IMR-90 (cell line): ENCODE results near the gene CDK2AP2. TPM values are rescaled to one million over a fixed set of nuclear protein-coding genes. Genes with fewer than 3 reads are reported as not detected.

Experiments used
- ATAC-seq: fragments of 200-7000 bp; cut with Tn5 transposase; 2 replicates; pipeline ENCODE4 v1.9.1; 2020; ENCODE audit warnings: low read depth, mild to moderate bottlenecking, moderate library complexity
- BruUV-seq: library from RNA; stranded (reverse); fragments of 400-500 nt; replicated peaks from 2 replicates; lab custom pipeline; 2021; lab: Mats Ljungman, UMichigan
- CTCF ChIA-PET: fragments of 300-600 bp; formaldehyde crosslinking; extraction: SDS; loops from one replicate; lab custom pipeline; 2021; ENCODE audit warnings: antibody characterized with exemption; lab: Yijun Ruan, JAX
- POLR2A ChIA-PET: fragments of 300-600 bp; sonication (Branson Sonifier 250); formaldehyde crosslinking; loops from one replicate; lab custom pipeline; 2022; ENCODE audit warnings: antibody characterized with exemption; ENCODE audit not compliant: unreplicated experiment; lab: Charles Lee
- DNase-seq: peaks from one replicate; pipeline ENCODE4 v3.0.0; 2013
- H2AFZ ChIP-seq: replicated peaks from 2 replicates; pipeline ENCODE3; 2013; ENCODE audit warnings: low read length, mild to moderate bottlenecking; ENCODE audit not compliant: poor library complexity
- H2AK5ac ChIP-seq: 2 replicates; pipeline ENCODE4 v1.6.1; 2013; ENCODE audit warnings: low read depth, low read length, inconsistent platforms
- H2AK9ac ChIP-seq: replicated peaks from 2 replicates; pipeline ENCODE3; 2013; ENCODE audit warnings: mild to moderate bottlenecking, low read depth, low read length, moderate library complexity; ENCODE audit not compliant: poor library complexity
- H2BK120ac ChIP-seq: 2 replicates; pipeline ENCODE4 v1.6.1; 2013; ENCODE audit warnings: low read depth, low read length, inconsistent platforms
- H2BK15ac ChIP-seq: 3 replicates; pipeline ENCODE4 v1.6.1; 2013; ENCODE audit warnings: low read depth, low read length, inconsistent platforms
- H2BK20ac ChIP-seq: 2 replicates; pipeline ENCODE4 v1.6.1; 2013; ENCODE audit warnings: low read depth, mild to moderate bottlenecking, inconsistent platforms, low read length, moderate library complexity
- H2BK5ac ChIP-seq: 2 replicates; pipeline ENCODE4 v1.6.1; 2013; ENCODE audit warnings: mild to moderate bottlenecking, low read depth, low read length, inconsistent platforms; ENCODE audit not compliant: poor library complexity, severe bottlenecking
- H3K14ac ChIP-seq: replicated peaks from 2 replicates; pipeline ENCODE4 v1.6.1; 2013; ENCODE audit warnings: low read depth, low read length, inconsistent platforms
- H3K18ac ChIP-seq: 2 replicates; pipeline ENCODE4 v1.6.1; 2013; ENCODE audit warnings: low read depth, low read length, control low read depth
- H3K23ac ChIP-seq: 2 replicates; pipeline ENCODE4 v1.6.1; 2013; ENCODE audit warnings: low read depth, low read length, inconsistent platforms
- H3K27ac ChIP-seq: 2 replicates; pipeline ENCODE4 v1.5.1; 2013; ENCODE audit warnings: mild to moderate bottlenecking, control low read depth, low read length; ENCODE audit not compliant: insufficient read depth
- H3K27me3 ChIP-seq: 2 replicates; pipeline ENCODE4 v1.6.1; 2013; ENCODE audit warnings: low read length; ENCODE audit not compliant: control insufficient read depth, insufficient read depth
- H3K36me3 ChIP-seq: 2 replicates; pipeline ENCODE4 v1.6.1; 2013; ENCODE audit warnings: low read length, mixed read lengths; ENCODE audit not compliant: control insufficient read depth, insufficient read depth
- H3K4ac ChIP-seq: 2 replicates; pipeline ENCODE4 v1.6.1; 2013; ENCODE audit warnings: low read depth, low read length, inconsistent platforms
- H3K4me1 ChIP-seq: 2 replicates; pipeline ENCODE4 v1.6.1; 2013; ENCODE audit warnings: low read length, mixed read lengths; ENCODE audit not compliant: control insufficient read depth, insufficient read depth
- H3K4me2 ChIP-seq: 2 replicates; pipeline ENCODE4 v1.6.1; 2013; ENCODE audit warnings: low read depth, mild to moderate bottlenecking, control low read depth, low read length, moderate library complexity
- H3K4me3 ChIP-seq: 2 replicates; pipeline ENCODE4 v1.5.1; 2013; ENCODE audit warnings: low read depth, mild to moderate bottlenecking, control low read depth, low read length, moderate library complexity; ENCODE audit not compliant: insufficient read depth
- H3K56ac ChIP-seq: 2 replicates; pipeline ENCODE4 v1.6.1; 2013; ENCODE audit warnings: low read length, inconsistent platforms; ENCODE audit not compliant: insufficient read depth; ENCODE audit errors: extremely low read depth
- H3K79me1 ChIP-seq, 2 experiments: 2 replicates each; pipeline ENCODE4 v1.6.1; 2013; ENCODE audit warnings: low read length in 2 of 2, inconsistent platforms in 1 of 2, low read depth in 1 of 2
- H3K9ac ChIP-seq: 2 replicates; pipeline ENCODE4 v1.6.1; 2013; ENCODE audit warnings: low read depth, low read length, control low read depth
- H3K9me1 ChIP-seq: 2 replicates; pipeline ENCODE4 v1.6.1; 2013; ENCODE audit warnings: low read length, inconsistent platforms; ENCODE audit not compliant: insufficient read depth
- H3K9me3 ChIP-seq: 2 replicates; pipeline ENCODE4 v1.6.1; 2013; ENCODE audit warnings: low read length; ENCODE audit not compliant: control insufficient read depth, insufficient read depth
- H4K20me1 ChIP-seq: 2 replicates; pipeline ENCODE4 v1.6.1; 2013; ENCODE audit warnings: low read length, inconsistent platforms; ENCODE audit not compliant: insufficient read depth
- H4K5ac ChIP-seq: 2 replicates; pipeline ENCODE4 v1.6.1; 2013; ENCODE audit warnings: mild to moderate bottlenecking, low read depth, low read length, control low read depth
- H4K8ac ChIP-seq, 2 experiments: 2 replicates each; pipeline ENCODE4 v1.6.1; 2013; ENCODE audit warnings: low read depth in 2 of 2, low read length in 2 of 2, control low read depth in 1 of 2, inconsistent platforms in 1 of 2
- H4K91ac ChIP-seq: 2 replicates; pipeline ENCODE4 v1.6.1; 2013; ENCODE audit warnings: low read depth, low read length, inconsistent platforms; ENCODE audit not compliant: insufficient read depth
- BHLHE40 ChIP-seq: fragments of 150-350 bp; IDR thresholded peaks from 2 replicates; pipeline ENCODE4 v1.6.1; 2016; ENCODE audit warnings: mild to moderate bottlenecking, low read depth, low read length
- FOS ChIP-seq: fragments of 150-350 bp; IDR thresholded peaks from 2 replicates; pipeline ENCODE4 v1.6.1; 2016; ENCODE audit warnings: low read depth, low read length
- MAZ ChIP-seq: IDR thresholded peaks from 2 replicates; pipeline ENCODE4 v1.6.1; 2012; ENCODE audit warnings: low read depth, mild to moderate bottlenecking, low read length, improper control_type of control experiment, moderate library complexity, borderline replicate concordance
- NFE2L2 ChIP-seq: fragments of 150-350 bp; IDR thresholded peaks from 2 replicates; pipeline ENCODE4 v1.6.1; 2016; ENCODE audit warnings: low read depth, mild to moderate bottlenecking, low read length
- POLR2A ChIP-seq: IDR thresholded peaks from 2 replicates; pipeline ENCODE4 v1.6.1; 2012; ENCODE audit warnings: mild to moderate bottlenecking, low read depth, low read length
- whole genome bisulfite sequencing, 2 experiments: methylation state at CpG; one replicate each; pipeline versions ENCODE4 v1.1.5 to v1.1.7; 2013; ENCODE audit warnings: missing lambda C conversion rate in 2 of 2; ENCODE audit not compliant: insufficient read length in 1 of 2; ENCODE audit errors: extremely low coverage in 2 of 2; 5-methylcytosine and 5-hydroxymethylcytosine counted together
- dilution Hi-C: fragments of 300-500 bp; cut with HindIII; formaldehyde crosslinking; loops from one replicate; pipeline ENCODE4 v1.14.3; 2018; ENCODE audit warnings: low sequenced_read_pairs; ENCODE audit not compliant: unreplicated experiment
- in situ Hi-C: fragments of 300-500 bp; cut with MboI; formaldehyde crosslinking; loops from 3 replicates; pipeline ENCODE4 v1.14.3; 2019; ENCODE audit warnings: low sequenced_read_pairs, inconsistent platforms, mixed read lengths
- intact Hi-C: fragments of 100-400 bp; cut with micrococcal nuclease; formaldehyde crosslinking; loops from 2 replicates; pipeline ENCODE4 v1.10.0; 2022
- polyA plus RNA-seq, 3 experiments: library from polyadenylated mRNA; depleted of rRNA; stranded (reverse); fragments of >200 nt; gene quantifications; 2 replicates each; pipeline ENCODE4 v1.2.3, GENCODE V29; 2012; ENCODE audit warnings: low replicate concordance in 1 of 3
- total RNA-seq: library from RNA; depleted of rRNA; stranded (reverse); fragments of >200 nt; gene quantifications from 2 replicates; pipeline ENCODE4 v1.2.3, GENCODE V29; 2012
- TF ChIP-seq, protein P1 (sequence below): fragments of 150-350 bp; IDR thresholded peaks from 2 replicates; pipeline ENCODE4 v1.6.1; 2016; ENCODE audit warnings: low read depth, mild to moderate bottlenecking, low read length, moderate library complexity, borderline replicate concordance
- TF ChIP-seq, protein P2 (sequence below): conservative IDR thresholded peaks from 2 replicates; pipeline ENCODE4 v1.5.1; 2012; ENCODE audit warnings: mild to moderate bottlenecking, low read depth, low read length, improper control_type of control experiment

Gene CDK2AP2
- total and polyA plus RNA-seq, 2 of the 4 experiments (the other 2 are of a cell fraction): 8.1 to 44.7 TPM

DNA sequence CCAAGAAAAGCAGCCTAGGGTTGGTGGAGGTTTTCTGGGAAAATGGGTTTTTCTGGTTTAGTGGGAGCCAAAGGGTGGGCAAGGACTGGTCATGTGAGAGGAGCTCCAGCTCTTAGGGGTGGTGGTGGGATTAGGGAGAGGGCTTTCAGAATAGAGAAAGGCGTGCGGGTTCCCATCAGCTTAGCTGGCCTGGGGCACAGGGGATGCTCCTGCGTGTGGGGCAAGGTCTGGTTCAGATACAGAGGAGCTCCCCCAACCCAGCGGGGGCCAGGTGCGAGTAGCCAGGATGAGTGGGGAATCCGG, 39.6 kb downstream of the CDK2AP2 start:
- ATAC-seq (no peak), DNase-seq (no peak)
- Histone ChIP-seq H3K18ac (no peak overlapping the region; the same call in 1 of the 2 replicates), H2BK20ac (no peak overlapping the region), H4K91ac (peak overlapping the region; percentile 39), H3K23ac (peak overlapping the region; percentile 95), H2BK5ac (peak overlapping the region; percentile 66), H2AK9ac (peak overlapping the region; percentile 99), H3K14ac (peak overlapping the region; percentile 83), H3K36me3 (peaks cover 2% of the 10 kb centered on the region; the same call in 1 of the 2 replicates), H3K4me1 (peaks cover 9% of the 10 kb centered on the region), H4K8ac (peak overlapping the region; percentile 77 to 84), H2AFZ (peak overlapping the region; percentile 98), H3K9me1 (peaks cover 12% of the 10 kb centered on the region), H4K5ac (peak overlapping the region; percentile 31; the same call in 1 of the 2 replicates), H3K4me3 (peak overlapping the region; percentile 87), H2BK15ac (no peak overlapping the region), H4K20me1 (no peaks in the 10 kb centered on the region), H3K27me3 (peaks cover 3% of the 10 kb centered on the region; the same call in 1 of the 2 replicates), H2BK120ac (no peak overlapping the region; the same call in 1 of the 2 replicates), H3K79me1 (peaks cover 4 to 24% of the 10 kb centered on the region in 2 experiments; a peak in 2 of 4 replicates), H3K9me3 (no peaks in the 10 kb centered on the region), H3K56ac (peak overlapping the region; percentile 52), H3K4me2 (peak overlapping the region; percentile 94), H3K9ac (peak overlapping the region; percentile 79), H2AK5ac (peak overlapping the region; percentile 86), H3K27ac (peak overlapping the region; percentile 78), H3K4ac (peak overlapping the region; percentile 79)
- WGBS, 2 experiments: 0% methylated on average over 1 of the region's 6 CpGs; no CpG with 5 or more reads in 1 of the 2 experiments
- BruUV-seq: no TSS peak
- intact Hi-C loops: loop anchor here (1.0 kb wide), 1 partner anchor 25 kb away; the partner anchor contains the start of gene CORO1B
- dilution Hi-C loops: no loop called here
- TF ChIP-seq, protein P1, sequence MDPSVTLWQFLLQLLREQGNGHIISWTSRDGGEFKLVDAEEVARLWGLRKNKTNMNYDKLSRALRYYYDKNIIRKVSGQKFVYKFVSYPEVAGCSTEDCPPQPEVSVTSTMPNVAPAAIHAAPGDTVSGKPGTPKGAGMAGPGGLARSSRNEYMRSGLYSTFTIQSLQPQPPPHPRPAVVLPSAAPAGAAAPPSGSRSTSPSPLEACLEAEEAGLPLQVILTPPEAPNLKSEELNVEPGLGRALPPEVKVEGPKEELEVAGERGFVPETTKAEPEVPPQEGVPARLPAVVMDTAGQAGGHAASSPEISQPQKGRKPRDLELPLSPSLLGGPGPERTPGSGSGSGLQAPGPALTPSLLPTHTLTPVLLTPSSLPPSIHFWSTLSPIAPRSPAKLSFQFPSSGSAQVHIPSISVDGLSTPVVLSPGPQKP: no peak
- no peak for TF ChIP-seq POLR2A
- TF ChIP-seq MAZ: no peak
- TF ChIP-seq NFE2L2: no peak
- no peak for TF ChIP-seq FOS
- no peak for TF ChIP-seq BHLHE40
- TF ChIP-seq, protein P2, sequence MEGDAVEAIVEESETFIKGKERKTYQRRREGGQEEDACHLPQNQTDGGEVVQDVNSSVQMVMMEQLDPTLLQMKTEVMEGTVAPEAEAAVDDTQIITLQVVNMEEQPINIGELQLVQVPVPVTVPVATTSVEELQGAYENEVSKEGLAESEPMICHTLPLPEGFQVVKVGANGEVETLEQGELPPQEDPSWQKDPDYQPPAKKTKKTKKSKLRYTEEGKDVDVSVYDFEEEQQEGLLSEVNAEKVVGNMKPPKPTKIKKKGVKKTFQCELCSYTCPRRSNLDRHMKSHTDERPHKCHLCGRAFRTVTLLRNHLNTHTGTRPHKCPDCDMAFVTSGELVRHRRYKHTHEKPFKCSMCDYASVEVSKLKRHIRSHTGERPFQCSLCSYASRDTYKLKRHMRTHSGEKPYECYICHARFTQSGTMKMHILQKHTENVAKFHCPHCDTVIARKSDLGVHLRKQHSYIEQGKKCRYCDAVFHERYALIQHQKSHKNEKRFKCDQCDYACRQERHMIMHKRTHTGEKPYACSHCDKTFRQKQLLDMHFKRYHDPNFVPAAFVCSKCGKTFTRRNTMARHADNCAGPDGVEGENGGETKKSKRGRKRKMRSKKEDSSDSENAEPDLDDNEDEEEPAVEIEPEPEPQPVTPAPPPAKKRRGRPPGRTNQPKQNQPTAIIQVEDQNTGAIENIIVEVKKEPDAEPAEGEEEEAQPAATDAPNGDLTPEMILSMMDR: no peak
- in situ Hi-C loops: no loop called here
- CTCF ChIA-PET: interaction anchor here (1.5 kb wide), 1 partner anchor 67 kb away, joined by 3 read pairs; the partner anchor contains the start of gene PPP1CA
- POLR2A ChIA-PET: interaction anchor here (0.6 kb wide), 1 partner anchor 25 kb away, joined by 6 read pairs; the partner anchor contains the start of gene CORO1B
